ENCODE measurements around the gene PSG1.
"Not testable (repeated sequence)": the region's sequence is repeated elsewhere in the genome, so short reads cannot be mapped to it uniquely, and the experiment has no call there.

PSG1 gene

GRCh38 chr19:42819960-42820650, 59.4 kb downstream of the PSG1 start:
- DNase-seq (ENCODE audit: low read depth): not testable (repeated sequence)

- no peak for DNase-seq (ENCODE audit: low read depth)
These were observed 62.6 kb downstream of the PSG1 start for GRCh38 chr19:42816894-42817293.

Measured in T-helper 22 cell (primary cell).